Uterus (tissue), 4 donors: ENCODE data around the gene FBXO47. TPM values are rescaled to one million over a fixed set of nuclear protein-coding genes. Genes with fewer than 3 reads are reported as not detected.
A peak's percentile ranks its signal among the peaks of the same experiment; 100 is the strongest.

Experiments used
- DNase-seq, 2 donors: peaks; one replicate each; pipeline ENCODE4 v3.0.0-alpha.2; 2019 to 2020
- H3K27ac ChIP-seq, 2 donors: fragments of 200-600 bp; sonication (generic); 1 replicate in 1 of 2; 2 replicates in 1 of 2; pipeline ENCODE4 v1.5.1; 2016 to 2018
- H3K27me3 ChIP-seq, 2 donors: fragments of 200-600 bp; sonication (generic); one replicate each; pipeline ENCODE4 v1.5.1; 2018 to 2019; ENCODE audit warnings: control low read depth in 1 of 2
- H3K36me3 ChIP-seq, 2 donors: fragments of 200-600 bp; sonication (generic); one replicate each; pipeline ENCODE4 v1.5.1; 2019; ENCODE audit warnings: control low read depth in 1 of 2
- H3K4me1 ChIP-seq, 2 donors: fragments of 200-600 bp; sonication (generic); one replicate each; pipeline ENCODE4 v1.5.1; 2018 to 2019; ENCODE audit warnings: control low read depth in 1 of 2
- H3K4me3 ChIP-seq, 2 donors: fragments of 200-600 bp; sonication (generic); 1 replicate in 1 of 2; 2 replicates in 1 of 2; pipeline ENCODE4 v1.5.1; 2018 to 2019; ENCODE audit warnings: mild to moderate bottlenecking in 1 of 2
- H3K9me3 ChIP-seq, 2 donors: fragments of 200-600 bp; sonication (generic); one replicate each; pipeline ENCODE4 v1.5.1; 2019; ENCODE audit warnings: control low read depth in 1 of 2
- CTCF ChIP-seq, 4 experiments: fragments of 200-600 bp in 2 of 4; fragments of 450-650 bp in 2 of 4; sonication (generic) in 2 of 4; IDR thresholded peaks; one replicate each; pipeline ENCODE4 v1.5.1; 2016 to 2019; ENCODE audit warnings: antibody characterized with exemption in 4 of 4, mild to moderate bottlenecking in 2 of 4, moderate library complexity in 1 of 4
- POLR2A ChIP-seq, 2 donors: fragments of 450-650 bp; IDR thresholded peaks; one replicate each; pipeline ENCODE4 v1.6.1; 2016; ENCODE audit warnings: antibody characterized with exemption in 2 of 2, mild to moderate bottlenecking in 1 of 2, moderate library complexity in 1 of 2
- intact Hi-C: fragments of 100-400 bp; cut with DNase I; formaldehyde crosslinking; loops from one replicate; pipeline ENCODE4 v1.15.1; 2023; ENCODE audit warnings: low total_unique reads
- total RNA-seq, 4 donors: library from RNA; depleted of rRNA in 3 of 4; stranded (reverse); fragments of >200 nt in 3 of 4; gene quantifications; one replicate each; pipeline versions ENCODE4 v1.1.0 to v1.2.4, GENCODE V29; 2014 to 2023
- donor health status: DM: yes; HTN: yes; CAD: no.

Gene FBXO47
- total RNA-seq, 4 donors from 2014 or later, result 0.14 TPM; not detected in 3

GRCh38 chr17:38994026-38994425, 26.8 kb upstream of the FBXO47 start:
- no peak for TF ChIP-seq POLR2A (IDR thresholded peaks at IDR 0.05)
- no peak for TF ChIP-seq CTCF (IDR thresholded peaks at IDR 0.05)
- Histone ChIP-seq H3K4me1 (no peaks in the 10 kb centered on the region), H3K9me3 (no peaks in the 10 kb centered on the region), H3K36me3 (no peaks in the 10 kb centered on the region), H3K4me3 (no peak overlapping the region), H3K27me3 (no peaks in the 10 kb centered on the region), H3K27ac (peak overlapping the region in 1 of 2 donors; percentile 45)
- intact Hi-C loops, result no loop called here
- DNase-seq, result no peak

GRCh38 chr17:38984666-38985065, 17.5 kb upstream of the FBXO47 start:
- Histone ChIP-seq H3K27me3 (no peaks in the 10 kb centered on the region), H3K9me3 (no peaks in the 10 kb centered on the region), H3K4me1 (no peaks in the 10 kb centered on the region), H3K4me3 (no peak overlapping the region), H3K27ac (no peak overlapping the region), H3K36me3 (no peaks in the 10 kb centered on the region)
- no peak for TF ChIP-seq POLR2A (IDR thresholded peaks at IDR 0.05)
- TF ChIP-seq CTCF (IDR thresholded peaks at IDR 0.05), result no peak
- intact Hi-C loops, result loop anchor here (10.0 kb wide), 1 partner anchor 260 kb away; no protein-coding TSS in a partner anchor
- no peak for DNase-seq

GRCh38 chr17:38982858-38983746, 15.9 kb upstream of the FBXO47 start:
- DNase-seq, result peak; percentile 50 to 68

GRCh38 chr17:38981636-38982035, 14.4 kb upstream of the FBXO47 start:
- intact Hi-C loops, result loop anchor here (2.0 to 10.0 kb wide), 2 partner anchors 171 to 263 kb away; no protein-coding TSS in a partner anchor
- H3K27me3 ChIP-seq, result no peaks in the 10 kb centered on the region
- no peak for DNase-seq
- peak overlapping the region; percentile 60 to 75 for H3K27ac ChIP-seq
- TF ChIP-seq POLR2A (IDR thresholded peaks at IDR 0.05) (no peak), CTCF (IDR thresholded peaks at IDR 0.05) (no peak)
- H3K36me3 ChIP-seq, result no peaks in the 10 kb centered on the region
- no peaks in the 10 kb centered on the region for H3K4me1 ChIP-seq
- no peak overlapping the region for H3K4me3 ChIP-seq
- no peaks in the 10 kb centered on the region for H3K9me3 ChIP-seq

More at GRCh38 chr17:38982858-38983746, 15.9 kb upstream of the FBXO47 start:
- peak overlapping the region; percentile 55 to 60 for H3K27ac ChIP-seq
- no peak overlapping the region for H3K4me3 ChIP-seq
- intact Hi-C loops, result loop anchor here (2.0 to 10.0 kb wide), 2 partner anchors 170 to 262 kb away; no protein-coding TSS in a partner anchor
- no peaks in the 10 kb centered on the region for H3K4me1 ChIP-seq
- no peaks in the 10 kb centered on the region for H3K36me3 ChIP-seq
- H3K27me3 ChIP-seq, result no peaks in the 10 kb centered on the region
- H3K9me3 ChIP-seq, result no peaks in the 10 kb centered on the region
- TF ChIP-seq CTCF (IDR thresholded peaks at IDR 0.05), result peak; percentile 73 to 91 (median 86)
- no peak for TF ChIP-seq POLR2A (IDR thresholded peaks at IDR 0.05)
